HCT116 (cell line): ENCODE data around the gene MIA. TPM values are rescaled to one million over a fixed set of nuclear protein-coding genes. Genes with fewer than 3 reads are reported as not detected.

Experiments
- ATAC-seq: fragments of 200-7000 bp; cut with Tn5 transposase; 2 replicates; pipeline ENCODE4 v1.9.1; 2020; ENCODE audit warnings: mild to moderate bottlenecking, moderate library complexity
- BruUV-seq: library from RNA; stranded (reverse); fragments of 400-500 nt; replicated peaks from 2 replicates; lab custom pipeline; 2021; lab: Mats Ljungman, UMichigan
- CTCF ChIA-PET: fragments of 300-600 bp; sonication (Branson Sonifier 250); formaldehyde crosslinking; loops from one replicate; lab custom pipeline; 2021; ENCODE audit warnings: antibody characterized with exemption; lab: Charles Lee
- POLR2A ChIA-PET: fragments of 300-600, 350-600 bp; sonication (Branson Sonifier 250); formaldehyde crosslinking; loops from one replicate; lab custom pipeline; 2021; ENCODE audit warnings: antibody characterized with exemption; lab: Charles Lee
- RAD21 ChIA-PET, 2 experiments: fragments of 300-600 bp; sonication (Branson Sonifier 250); formaldehyde crosslinking; loops; one replicate each; lab custom pipeline; 2023; ENCODE audit warnings: low total read pairs in 2 of 2; ENCODE audit not compliant: uncharacterized antibody in 2 of 2, unreplicated experiment in 2 of 2, low non-redundant PET in 1 of 2; lab: Charles Lee
- DNase-seq: peaks from one replicate; pipeline ENCODE4 v3.0.0-alpha.2; 2010; ENCODE audit warnings: low read depth, low spot score
- H2AFZ ChIP-seq: fragments of 200-600 bp; shearing (Covaris generic), sonication (generic); 2 replicates; pipeline ENCODE4 v1.6.1; 2017; ENCODE audit warnings: low read depth, mixed run types, mixed read lengths, antibody characterized with exemption, low read length; ENCODE audit not compliant: poor library complexity, severe bottlenecking
- H3K27ac ChIP-seq: 2 replicates; pipeline ENCODE4 v1.5.1; 2012; ENCODE audit warnings: low read depth, low read length
- H3K27me3 ChIP-seq: fragments of 200-600 bp; sonication (generic); 2 replicates; pipeline ENCODE4 v1.6.1; 2016; ENCODE audit warnings: mixed run types, low read length, mixed read lengths; ENCODE audit not compliant: insufficient read depth
- H3K36me3 ChIP-seq, 2 experiments: fragments of 200-500 bp in 1 of 2; fragments of 200-600 bp in 1 of 2; sonication (Bioruptor generic) in 1 of 2; sonication (generic) in 1 of 2; 2 replicates each; pipeline versions ENCODE4 v1.5.1 to v1.6.1; 2014 to 2016; ENCODE audit warnings: low read length in 2 of 2, inconsistent platforms in 1 of 2, mixed read lengths in 1 of 2, mixed run types in 1 of 2; ENCODE audit not compliant: insufficient read depth in 2 of 2, control insufficient read depth in 1 of 2
- H3K4me1 ChIP-seq, 2 experiments: fragments of 200-600 bp in 1 of 2; sonication (generic) in 1 of 2; 2 replicates each; pipeline versions ENCODE4 v1.5.1 to v1.6.1; 2012 to 2017; ENCODE audit warnings: low read length in 2 of 2, inconsistent platforms in 1 of 2, mild to moderate bottlenecking in 1 of 2, mixed read lengths in 1 of 2, mixed run types in 1 of 2, moderate library complexity in 1 of 2; ENCODE audit not compliant: insufficient read depth in 2 of 2, control insufficient read depth in 1 of 2
- H3K4me2 ChIP-seq: fragments of 200-600 bp; sonication (generic); 2 replicates; pipeline ENCODE4 v1.6.1; 2017; ENCODE audit warnings: mixed run types, low read length, mixed read lengths
- H3K4me3 ChIP-seq, 2 experiments: fragments of 200-600 bp in 1 of 2; sonication (generic) in 1 of 2; replicated peaks in 1 of 2; 2 replicates each; pipeline ENCODE4 v1.5.1; 2011 to 2016; ENCODE audit warnings: low read length in 2 of 2, control low read depth in 1 of 2, low read depth in 1 of 2, mild to moderate bottlenecking in 1 of 2, mixed read lengths in 1 of 2, mixed run types in 1 of 2
- H3K79me2 ChIP-seq: fragments of 200-600 bp; sonication (generic); 2 replicates; pipeline ENCODE4 v1.6.1; 2017; ENCODE audit warnings: mild to moderate bottlenecking, mixed run types, low read length, moderate library complexity, mixed read lengths; ENCODE audit not compliant: insufficient read depth
- H3K9ac ChIP-seq: fragments of 200-600 bp; sonication (generic); 2 replicates; pipeline ENCODE4 v1.6.1; 2016; ENCODE audit warnings: low read length, mixed read lengths
- H3K9me2 ChIP-seq: fragments of 200-600 bp; sonication (generic), shearing (Covaris generic); 2 replicates; pipeline ENCODE4 v1.6.1; 2017; ENCODE audit warnings: mixed run types, mild to moderate bottlenecking, moderate library complexity; ENCODE audit not compliant: insufficient read depth
- H3K9me3 ChIP-seq, 2 experiments: fragments of 200-500 bp in 1 of 2; fragments of 200-600 bp in 1 of 2; sonication (Bioruptor generic) in 1 of 2; sonication (generic) in 1 of 2; 2 replicates each; pipeline ENCODE4 v1.6.1; 2014 to 2017; ENCODE audit warnings: low read length in 2 of 2, mixed read lengths in 2 of 2, inconsistent platforms in 1 of 2, low read depth in 1 of 2, mild to moderate bottlenecking in 1 of 2, mixed run types in 1 of 2, moderate library complexity in 1 of 2; ENCODE audit not compliant: control insufficient read depth in 1 of 2, insufficient read depth in 1 of 2
- H4K20me1 ChIP-seq: fragments of 200-600 bp; sonication (generic), shearing (Covaris generic); 2 replicates; pipeline ENCODE4 v1.6.1; 2017; ENCODE audit warnings: mixed run types, mild to moderate bottlenecking, moderate library complexity; ENCODE audit not compliant: insufficient read depth
- ELF1 ChIP-seq: IDR thresholded peaks from 2 replicates; pipeline ENCODE4 v1.6.1; 2012; ENCODE audit warnings: low read depth, borderline replicate concordance
- EZH2phosphoT487 ChIP-seq: fragments of 200-600 bp; IDR thresholded peaks from 2 replicates; pipeline ENCODE4 v1.6.1; 2018; ENCODE audit warnings: antibody characterized with exemption, borderline replicate concordance
- FOSL1 ChIP-seq: IDR thresholded peaks from 2 replicates; pipeline ENCODE4 v1.6.1; 2012; ENCODE audit warnings: low read depth
- POLR2AphosphoS5 ChIP-seq: IDR thresholded peaks from 2 replicates; pipeline ENCODE4 v1.6.1; 2011; ENCODE audit warnings: mild to moderate bottlenecking, low read depth, low read length, moderate library complexity
- RAD21 ChIP-seq: IDR thresholded peaks from 2 replicates; pipeline ENCODE4 v1.6.1; 2012; ENCODE audit warnings: low read depth, mild to moderate bottlenecking
- SP1 ChIP-seq: IDR thresholded peaks from 2 replicates; pipeline ENCODE4 v1.6.1; 2012; ENCODE audit warnings: low read depth
- SRF ChIP-seq: IDR thresholded peaks from 2 replicates; pipeline ENCODE4 v1.6.1; 2012; ENCODE audit warnings: low read depth
- TCF7L2 ChIP-seq: IDR thresholded peaks from 2 replicates; pipeline ENCODE4 v1.7.0; 2011; ENCODE audit warnings: borderline replicate concordance, inconsistent platforms; ENCODE audit not compliant: insufficient read depth, insufficient read length; ENCODE audit errors: extremely low read depth
- ZNF274 ChIP-seq: fragments of 200-500 bp; sonication (Bioruptor generic); IDR thresholded peaks from 2 replicates; pipeline ENCODE4 v1.6.1; 2014; ENCODE audit warnings: mild to moderate bottlenecking, low read depth, low read length, inconsistent platforms
- intact Hi-C: fragments of 100-400 bp; cut with micrococcal nuclease; formaldehyde crosslinking; loops from 2 replicates; pipeline ENCODE4 v1.10.0; 2022
- total RNA-seq: library from RNA; stranded (reverse); gene quantifications from one replicate; pipeline ENCODE4 v1.2.1, GENCODE V29; 2021; ENCODE audit not compliant: unreplicated experiment
- TF ChIP-seq, protein P1 (sequence below), 3 experiments: fragments of 200-600 bp in 1 of 3; sonication (generic) in 1 of 3; IDR thresholded peaks in 2 of 3; conservative IDR thresholded peaks in 1 of 3; 2 replicates each; pipeline ENCODE4 v1.5.1; 2012 to 2017; ENCODE audit warnings: low read depth in 2 of 3, low read length in 2 of 3, antibody characterized with exemption in 1 of 3, borderline replicate concordance in 1 of 3, control low read depth in 1 of 3, mild to moderate bottlenecking in 1 of 3, mixed read lengths in 1 of 3, mixed run types in 1 of 3, moderate library complexity in 1 of 3; ENCODE audit not compliant: insufficient read depth in 1 of 3
- TF ChIP-seq, protein P2 (sequence below): IDR thresholded peaks from 2 replicates; pipeline ENCODE4 v1.6.1; 2011; ENCODE audit warnings: mild to moderate bottlenecking, low read length, moderate library complexity; ENCODE audit not compliant: insufficient replicate concordance; ENCODE audit errors: extremely low read depth
- TF ChIP-seq, protein P3 (sequence below): IDR thresholded peaks from 2 replicates; pipeline ENCODE4 v1.6.1; 2012; ENCODE audit warnings: low read depth

The MIA gene
- total RNA-seq, 1 experiment from 2014 or later: 1.4 TPM

DNA sequence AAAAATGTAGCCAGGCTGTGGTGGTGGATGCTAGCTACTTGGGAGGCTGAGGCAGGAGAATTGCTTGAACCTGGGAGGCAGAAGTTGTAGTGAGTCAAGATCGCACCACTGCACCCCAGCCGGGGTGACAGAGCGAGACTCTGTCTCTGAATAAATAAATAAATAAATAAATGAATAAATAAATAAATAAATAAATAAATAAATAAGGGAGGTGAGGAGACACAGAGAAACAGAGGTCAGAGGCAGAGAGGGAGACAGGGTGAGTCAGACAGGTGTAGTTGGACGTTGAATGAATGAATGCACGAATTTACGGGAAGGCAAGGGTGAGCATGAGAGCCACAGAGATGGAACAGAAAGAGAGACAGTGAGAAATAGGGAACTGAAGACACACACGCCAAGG, 5.8 kb downstream of the MIA start:
- intact Hi-C loops: no loop called here
- H3K36me3 ChIP-seq: no peaks in the 10 kb centered on the region
- no peak for TF ChIP-seq ELF1
- TF ChIP-seq POLR2AphosphoS5: no peak
- TF ChIP-seq TCF7L2: no peak
- TF ChIP-seq FOSL1: no peak
- TF ChIP-seq ZNF274: no peak
- TF ChIP-seq, protein P1, sequence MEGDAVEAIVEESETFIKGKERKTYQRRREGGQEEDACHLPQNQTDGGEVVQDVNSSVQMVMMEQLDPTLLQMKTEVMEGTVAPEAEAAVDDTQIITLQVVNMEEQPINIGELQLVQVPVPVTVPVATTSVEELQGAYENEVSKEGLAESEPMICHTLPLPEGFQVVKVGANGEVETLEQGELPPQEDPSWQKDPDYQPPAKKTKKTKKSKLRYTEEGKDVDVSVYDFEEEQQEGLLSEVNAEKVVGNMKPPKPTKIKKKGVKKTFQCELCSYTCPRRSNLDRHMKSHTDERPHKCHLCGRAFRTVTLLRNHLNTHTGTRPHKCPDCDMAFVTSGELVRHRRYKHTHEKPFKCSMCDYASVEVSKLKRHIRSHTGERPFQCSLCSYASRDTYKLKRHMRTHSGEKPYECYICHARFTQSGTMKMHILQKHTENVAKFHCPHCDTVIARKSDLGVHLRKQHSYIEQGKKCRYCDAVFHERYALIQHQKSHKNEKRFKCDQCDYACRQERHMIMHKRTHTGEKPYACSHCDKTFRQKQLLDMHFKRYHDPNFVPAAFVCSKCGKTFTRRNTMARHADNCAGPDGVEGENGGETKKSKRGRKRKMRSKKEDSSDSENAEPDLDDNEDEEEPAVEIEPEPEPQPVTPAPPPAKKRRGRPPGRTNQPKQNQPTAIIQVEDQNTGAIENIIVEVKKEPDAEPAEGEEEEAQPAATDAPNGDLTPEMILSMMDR (IDR thresholded peaks at IDR 0.05 in 2 of 3, conservative IDR thresholded peaks at IDR 0.05 in 1 of 3; ENCODE audit: borderline replicate concordance in 1 of 3, insufficient read depth in 1 of 3, low read depth in 2 of 3, low read length in 2 of 3): no peak
- TF ChIP-seq EZH2phosphoT487: no peak
- no peak for TF ChIP-seq SRF
- no peak for TF ChIP-seq RAD21
- TF ChIP-seq SP1: no peak
- TF ChIP-seq, protein P2, sequence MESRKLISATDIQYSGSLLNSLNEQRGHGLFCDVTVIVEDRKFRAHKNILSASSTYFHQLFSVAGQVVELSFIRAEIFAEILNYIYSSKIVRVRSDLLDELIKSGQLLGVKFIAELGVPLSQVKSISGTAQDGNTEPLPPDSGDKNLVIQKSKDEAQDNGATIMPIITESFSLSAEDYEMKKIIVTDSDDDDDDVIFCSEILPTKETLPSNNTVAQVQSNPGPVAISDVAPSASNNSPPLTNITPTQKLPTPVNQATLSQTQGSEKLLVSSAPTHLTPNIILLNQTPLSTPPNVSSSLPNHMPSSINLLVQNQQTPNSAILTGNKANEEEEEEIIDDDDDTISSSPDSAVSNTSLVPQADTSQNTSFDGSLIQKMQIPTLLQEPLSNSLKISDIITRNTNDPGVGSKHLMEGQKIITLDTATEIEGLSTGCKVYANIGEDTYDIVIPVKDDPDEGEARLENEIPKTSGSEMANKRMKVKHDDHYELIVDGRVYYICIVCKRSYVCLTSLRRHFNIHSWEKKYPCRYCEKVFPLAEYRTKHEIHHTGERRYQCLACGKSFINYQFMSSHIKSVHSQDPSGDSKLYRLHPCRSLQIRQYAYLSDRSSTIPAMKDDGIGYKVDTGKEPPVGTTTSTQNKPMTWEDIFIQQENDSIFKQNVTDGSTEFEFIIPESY: no peak
- TF ChIP-seq, protein P3, sequence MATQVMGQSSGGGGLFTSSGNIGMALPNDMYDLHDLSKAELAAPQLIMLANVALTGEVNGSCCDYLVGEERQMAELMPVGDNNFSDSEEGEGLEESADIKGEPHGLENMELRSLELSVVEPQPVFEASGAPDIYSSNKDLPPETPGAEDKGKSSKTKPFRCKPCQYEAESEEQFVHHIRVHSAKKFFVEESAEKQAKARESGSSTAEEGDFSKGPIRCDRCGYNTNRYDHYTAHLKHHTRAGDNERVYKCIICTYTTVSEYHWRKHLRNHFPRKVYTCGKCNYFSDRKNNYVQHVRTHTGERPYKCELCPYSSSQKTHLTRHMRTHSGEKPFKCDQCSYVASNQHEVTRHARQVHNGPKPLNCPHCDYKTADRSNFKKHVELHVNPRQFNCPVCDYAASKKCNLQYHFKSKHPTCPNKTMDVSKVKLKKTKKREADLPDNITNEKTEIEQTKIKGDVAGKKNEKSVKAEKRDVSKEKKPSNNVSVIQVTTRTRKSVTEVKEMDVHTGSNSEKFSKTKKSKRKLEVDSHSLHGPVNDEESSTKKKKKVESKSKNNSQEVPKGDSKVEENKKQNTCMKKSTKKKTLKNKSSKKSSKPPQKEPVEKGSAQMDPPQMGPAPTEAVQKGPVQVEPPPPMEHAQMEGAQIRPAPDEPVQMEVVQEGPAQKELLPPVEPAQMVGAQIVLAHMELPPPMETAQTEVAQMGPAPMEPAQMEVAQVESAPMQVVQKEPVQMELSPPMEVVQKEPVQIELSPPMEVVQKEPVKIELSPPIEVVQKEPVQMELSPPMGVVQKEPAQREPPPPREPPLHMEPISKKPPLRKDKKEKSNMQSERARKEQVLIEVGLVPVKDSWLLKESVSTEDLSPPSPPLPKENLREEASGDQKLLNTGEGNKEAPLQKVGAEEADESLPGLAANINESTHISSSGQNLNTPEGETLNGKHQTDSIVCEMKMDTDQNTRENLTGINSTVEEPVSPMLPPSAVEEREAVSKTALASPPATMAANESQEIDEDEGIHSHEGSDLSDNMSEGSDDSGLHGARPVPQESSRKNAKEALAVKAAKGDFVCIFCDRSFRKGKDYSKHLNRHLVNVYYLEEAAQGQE: no peak
- DNase-seq: no peak
- H3K27ac ChIP-seq: no peak overlapping the region
- H3K9me2 ChIP-seq: no peaks in the 10 kb centered on the region
- ChIA-PET CTCF (no interaction called here), RAD21 (interaction anchor here in 1 of 2 experiments (0.7 kb wide), 1 partner anchor 27 kb away, joined by 3 read pairs; no protein-coding TSS in a partner anchor), POLR2A (no interaction called here)
- no peak overlapping the region for H3K9ac ChIP-seq
- no peaks in the 10 kb centered on the region for H4K20me1 ChIP-seq
- BruUV-seq: no TSS peak
- no peaks in the 10 kb centered on the region for H3K27me3 ChIP-seq
- no peaks in the 10 kb centered on the region for H3K9me3 ChIP-seq
- peaks cover 12 to 23% of the 10 kb centered on the region in 2 experiments for H3K4me1 ChIP-seq
- no peaks in the 10 kb centered on the region for H3K79me2 ChIP-seq
- ATAC-seq: no peak
- no peak overlapping the region for H2AFZ ChIP-seq
- no peak overlapping the region for H3K4me3 ChIP-seq
- H3K4me2 ChIP-seq: no peak overlapping the region
